Trophoblast cell (in vitro differentiated cells and primary cell): ENCODE data around the gene SENP5.
A peak's percentile ranks its signal among the peaks of the same experiment; 100 is the strongest.

Experiments
- DNase-seq, 2 donors: peaks; one replicate each; pipeline ENCODE4 v3.0.0-alpha.2; 2016
- H2AFZ ChIP-seq: 2 replicates; pipeline ENCODE4 v1.6.1; 2013; ENCODE audit warnings: low read length, moderate library complexity, mild to moderate bottlenecking; ENCODE audit not compliant: insufficient read depth, poor library complexity
- H2AK5ac ChIP-seq: 2 replicates; pipeline ENCODE4 v1.6.1; 2013; ENCODE audit warnings: mild to moderate bottlenecking, low read length
- H2BK120ac ChIP-seq: 2 replicates; pipeline ENCODE4 v1.6.1; 2013; ENCODE audit warnings: low read length, mild to moderate bottlenecking, moderate library complexity; ENCODE audit not compliant: insufficient read depth, poor library complexity
- H2BK12ac ChIP-seq: 2 replicates; pipeline ENCODE4 v1.6.1; 2013; ENCODE audit warnings: mild to moderate bottlenecking, low read length, moderate library complexity
- H2BK5ac ChIP-seq: 2 replicates; pipeline ENCODE4 v1.6.1; 2013; ENCODE audit warnings: low read length, low read depth, moderate library complexity, mild to moderate bottlenecking; ENCODE audit not compliant: poor library complexity
- H3K14ac ChIP-seq: 2 replicates; pipeline ENCODE4 v1.6.1; 2013; ENCODE audit warnings: mild to moderate bottlenecking, low read length
- H3K18ac ChIP-seq: 2 replicates; pipeline ENCODE4 v1.6.1; 2013; ENCODE audit warnings: mild to moderate bottlenecking, low read length
- H3K23ac ChIP-seq: 2 replicates; pipeline ENCODE4 v1.6.1; 2013; ENCODE audit warnings: low read length
- H3K27ac ChIP-seq: 2 replicates; pipeline ENCODE4 v1.5.1; 2013; ENCODE audit warnings: low read depth, mild to moderate bottlenecking, inconsistent platforms, low read length, moderate library complexity
- H3K27me3 ChIP-seq: 2 replicates; pipeline ENCODE4 v1.6.1; 2013; ENCODE audit warnings: inconsistent platforms, mild to moderate bottlenecking, low read length, moderate library complexity; ENCODE audit not compliant: insufficient read depth
- H3K36me3 ChIP-seq, 2 experiments: 1 replicate in 1 of 2; 2 replicates in 1 of 2; pipeline ENCODE4 v1.6.1; 2013; ENCODE audit warnings: low read length in 2 of 2, mild to moderate bottlenecking in 2 of 2, moderate library complexity in 1 of 2; ENCODE audit not compliant: insufficient read depth in 2 of 2, control insufficient read depth in 1 of 2
- H3K4ac ChIP-seq: 2 replicates; pipeline ENCODE4 v1.6.1; 2013; ENCODE audit warnings: low read depth, mild to moderate bottlenecking, low read length, moderate library complexity
- H3K4me1 ChIP-seq, 2 experiments: 1 replicate in 1 of 2; 2 replicates in 1 of 2; pipeline ENCODE4 v1.6.1; 2013; ENCODE audit warnings: low read length in 2 of 2, mild to moderate bottlenecking in 2 of 2, moderate library complexity in 1 of 2; ENCODE audit not compliant: insufficient read depth in 2 of 2, control insufficient read depth in 1 of 2
- H3K4me2 ChIP-seq: 2 replicates; pipeline ENCODE4 v1.6.1; 2013; ENCODE audit warnings: inconsistent platforms, mild to moderate bottlenecking, low read length, moderate library complexity
- H3K4me3 ChIP-seq: 2 replicates; pipeline ENCODE4 v1.5.1; 2013; ENCODE audit warnings: mild to moderate bottlenecking, low read depth, low read length, inconsistent platforms
- H3K79me1 ChIP-seq: one replicate; pipeline ENCODE4 v1.6.1; 2013; ENCODE audit warnings: low read length
- H3K79me2 ChIP-seq: 2 replicates; pipeline ENCODE4 v1.6.1; 2013; ENCODE audit warnings: low read length, mild to moderate bottlenecking; ENCODE audit not compliant: control insufficient read depth, insufficient read depth, poor library complexity
- H3K9ac ChIP-seq: 2 replicates; pipeline ENCODE4 v1.6.1; 2013; ENCODE audit warnings: mild to moderate bottlenecking, low read length
- H3K9me3 ChIP-seq: 2 replicates; pipeline ENCODE4 v1.6.1; 2013; ENCODE audit warnings: low read depth, mild to moderate bottlenecking, control low read depth, inconsistent platforms, low read length; ENCODE audit not compliant: insufficient read depth
- H4K12ac ChIP-seq: 2 replicates; pipeline ENCODE4 v1.6.1; 2013; ENCODE audit warnings: low read depth, mild to moderate bottlenecking, low read length, moderate library complexity
- H4K8ac ChIP-seq: 2 replicates; pipeline ENCODE4 v1.6.1; 2013; ENCODE audit warnings: low read depth, mild to moderate bottlenecking, low read length, moderate library complexity
- H4K91ac ChIP-seq: one replicate; pipeline ENCODE4 v1.6.1; 2013; ENCODE audit warnings: low read depth, mild to moderate bottlenecking, low read length, moderate library complexity
- WGBS: extraction: QIAGEN DNeasy Blood & Tissue Kit; methylation state at CpG from one replicate; pipeline ENCODE4 v1.1.7; 2013; ENCODE audit warnings: missing lambda C conversion rate; ENCODE audit not compliant: insufficient read length, insufficient coverage; ENCODE audit errors: extremely low coverage; 5-methylcytosine and 5-hydroxymethylcytosine counted together

SENP5 gene

GRCh38 chr3:196889844-196890708 lies 22.4 kb downstream of the SENP5 start:
- H4K91ac ChIP-seq: no peak overlapping the region
- no peak overlapping the region for H3K4ac ChIP-seq
- peaks cover 9 to 10% of the 10 kb centered on the region in 2 experiments for H3K36me3 ChIP-seq
- H3K27ac ChIP-seq: no peak overlapping the region
- H3K9me3 ChIP-seq: no peaks in the 10 kb centered on the region
- no peak overlapping the region for H3K18ac ChIP-seq
- H3K79me2 ChIP-seq: no peaks in the 10 kb centered on the region
- H4K12ac ChIP-seq: no peak overlapping the region
- no peak overlapping the region for H2BK12ac ChIP-seq
- H2BK5ac ChIP-seq: no peak overlapping the region
- H3K9ac ChIP-seq: no peak overlapping the region
- no peak for DNase-seq
- H3K4me1 ChIP-seq: peaks cover 0 to 5% of the 10 kb centered on the region in 2 experiments
- no peak overlapping the region for H3K14ac ChIP-seq
- no peak overlapping the region for H2AFZ ChIP-seq
- no peak overlapping the region for H2AK5ac ChIP-seq
- H3K4me3 ChIP-seq: no peak overlapping the region
- peak overlapping the region; percentile 2 for H3K23ac ChIP-seq
- no peak overlapping the region for H2BK120ac ChIP-seq
- no peak overlapping the region for H3K4me2 ChIP-seq
- no peaks in the 10 kb centered on the region for H3K27me3 ChIP-seq
- no CpG with 5 or more reads among the region's 6 CpGs for WGBS
- no peak overlapping the region for H4K8ac ChIP-seq
- H3K79me1 ChIP-seq: no peaks in the 10 kb centered on the region

DNA sequence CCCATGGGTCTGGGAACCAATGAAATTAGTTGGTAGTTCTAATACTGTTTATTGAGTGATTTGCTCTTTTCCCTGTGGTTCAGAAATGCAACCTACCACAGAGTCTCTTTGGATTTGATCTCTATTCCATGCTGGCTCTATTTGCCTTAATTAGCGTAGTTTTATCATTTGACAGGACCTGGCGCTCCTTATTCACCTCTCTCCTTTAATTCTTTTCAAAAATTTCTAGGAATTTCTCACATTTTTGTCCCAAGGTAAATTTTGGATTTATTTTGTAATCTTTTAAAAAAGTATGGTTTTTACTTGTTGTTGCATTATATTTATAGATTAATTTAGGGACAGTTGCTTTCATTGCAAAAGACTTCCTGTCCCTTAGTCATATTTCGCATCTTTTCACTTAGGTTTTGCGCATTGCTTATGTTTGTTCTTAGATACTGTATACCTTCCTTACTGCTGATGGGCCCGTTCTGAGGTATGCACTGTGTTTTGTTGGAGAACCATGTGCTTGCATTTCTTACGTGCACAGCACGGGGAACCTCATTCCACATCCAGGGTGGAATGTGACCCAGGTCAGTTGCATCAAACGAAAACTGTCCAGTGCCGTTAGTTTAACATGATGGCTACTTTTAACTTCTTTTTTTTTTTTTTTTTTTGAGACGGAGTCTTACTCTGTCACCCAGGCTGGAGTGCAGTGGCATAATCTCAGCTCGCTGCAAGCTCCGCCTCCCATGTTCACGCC lies 27.0 kb downstream of the SENP5 start:
- H3K4me3 ChIP-seq: no peak overlapping the region
- no peaks in the 10 kb centered on the region for H3K27me3 ChIP-seq
- H3K4me2 ChIP-seq: no peak overlapping the region
- no peak overlapping the region for H4K91ac ChIP-seq
- no peak overlapping the region for H2BK12ac ChIP-seq
- no peak overlapping the region for H3K9ac ChIP-seq
- no peak overlapping the region for H4K8ac ChIP-seq
- H2AK5ac ChIP-seq: no peak overlapping the region
- H3K79me2 ChIP-seq: no peaks in the 10 kb centered on the region
- peak; percentile 84 to 93 for DNase-seq
- WGBS: no CpG with 5 or more reads among the region's 13 CpGs
- no peak overlapping the region for H4K12ac ChIP-seq
- H3K9me3 ChIP-seq: no peaks in the 10 kb centered on the region
- no peak overlapping the region for H3K23ac ChIP-seq
- no peak overlapping the region for H3K14ac ChIP-seq
- no peak overlapping the region for H2AFZ ChIP-seq
- no peak overlapping the region for H3K18ac ChIP-seq
- H3K27ac ChIP-seq: no peak overlapping the region
- peaks cover 0 to 3% of the 10 kb centered on the region in 2 experiments for H3K4me1 ChIP-seq
- H3K79me1 ChIP-seq: no peaks in the 10 kb centered on the region
- no peak overlapping the region for H2BK120ac ChIP-seq
- H2BK5ac ChIP-seq: no peak overlapping the region
- peaks cover 0 to 2% of the 10 kb centered on the region in 2 experiments for H3K36me3 ChIP-seq
- H3K4ac ChIP-seq: no peak overlapping the region

DNA sequence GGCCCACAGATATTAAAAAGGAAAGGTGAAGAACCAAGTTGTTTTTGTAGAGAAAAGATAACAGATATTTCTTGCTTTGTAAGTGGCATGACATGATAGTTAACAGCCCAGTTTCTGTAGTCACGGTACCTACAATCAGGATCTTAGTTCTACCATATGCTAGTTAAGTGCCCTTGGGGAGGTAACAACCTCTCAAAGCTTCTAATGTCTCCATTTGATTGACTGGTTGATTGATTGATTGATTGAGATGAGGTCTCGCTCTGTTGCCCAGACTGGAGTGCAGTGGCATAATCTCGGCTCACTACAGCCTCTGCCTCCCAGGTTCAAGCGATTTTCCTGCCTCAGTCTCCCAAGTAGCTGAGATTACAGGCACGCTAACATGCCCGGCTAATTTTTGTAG lies 28.5 kb downstream of the SENP5 start:
- H3K4me3 ChIP-seq: no peak overlapping the region

GRCh38 chr3:196901768-196902167 lies 34.0 kb downstream of the SENP5 start:
- Histone ChIP-seq H2BK12ac (no peak overlapping the region), H2BK5ac (no peak overlapping the region), H3K23ac (no peak overlapping the region), H2AK5ac (no peak overlapping the region), H3K18ac (no peak overlapping the region), H3K4me1 (no peaks in the 10 kb centered on the region), H3K27ac (no peak overlapping the region), H3K79me2 (no peaks in the 10 kb centered on the region), H2AFZ (no peak overlapping the region), H2BK120ac (no peak overlapping the region), H3K9ac (no peak overlapping the region), H3K36me3 (peaks cover 23 to 32% of the 10 kb centered on the region in 2 experiments), H3K79me1 (no peaks in the 10 kb centered on the region), H4K91ac (no peak overlapping the region), H3K14ac (no peak overlapping the region), H4K12ac (no peak overlapping the region), H3K4me3 (no peak overlapping the region), H3K4me2 (no peak overlapping the region), H3K9me3 (no peaks in the 10 kb centered on the region), H4K8ac (no peak overlapping the region), H3K27me3 (no peaks in the 10 kb centered on the region), H3K4ac (no peak overlapping the region)
- DNase-seq: no peak
- WGBS: no CpG with 5 or more reads among the region's 1 CpG

More for the DNA sequence above, 28.5 kb downstream of the SENP5 start:
- Histone ChIP-seq H3K9ac (no peak overlapping the region), H2AK5ac (no peak overlapping the region), H3K9me3 (no peaks in the 10 kb centered on the region), H3K14ac (no peak overlapping the region), H3K27ac (no peak overlapping the region), H2BK120ac (no peak overlapping the region), H3K36me3 (peaks cover 4 to 6% of the 10 kb centered on the region in 2 experiments), H3K79me1 (no peaks in the 10 kb centered on the region), H3K27me3 (no peaks in the 10 kb centered on the region), H2BK5ac (no peak overlapping the region), H4K12ac (no peak overlapping the region), H2BK12ac (no peak overlapping the region), H3K4me1 (peaks cover 0 to 3% of the 10 kb centered on the region in 2 experiments), H4K8ac (no peak overlapping the region), H3K23ac (no peak overlapping the region), H3K79me2 (no peaks in the 10 kb centered on the region), H3K4ac (no peak overlapping the region), H4K91ac (no peak overlapping the region), H3K4me2 (no peak overlapping the region), H3K18ac (no peak overlapping the region), H2AFZ (no peak overlapping the region)
- no CpG with 5 or more reads among the region's 6 CpGs for WGBS
- no peak for DNase-seq
